ENCODE results near the gene CHADL. TPM values are rescaled to one million over a fixed set of nuclear protein-coding genes. Genes with fewer than 3 reads are reported as not detected.

Gene CHADL
- total and polyA plus RNA-seq, 4 donors: 1.00 to 4.2 (median 3.9) TPM

GRCh38 chr22:41204066-41204465 lies 36.7 kb downstream of the CHADL start:
- Histone ChIP-seq H3K9me3 (ENCODE audit: control insufficient read depth in 4 of 4, insufficient read depth in 3 of 4, low read length in 3 of 4) (no peaks in the 10 kb centered on the region), H3K36me3 (ENCODE audit: control insufficient read depth in 4 of 4, insufficient read depth in 4 of 4, low read length in 4 of 4) (peaks cover 0 to 4% (median 0%) of the 10 kb centered on the region in 4 donors), H3K4me3 (no peak overlapping the region), H3K27me3 (ENCODE audit: control insufficient read depth in 3 of 3, insufficient read depth in 3 of 3, low read length in 2 of 3) (no peaks in the 10 kb centered on the region), H3K9ac (ENCODE audit: insufficient read depth in 1 of 2, low read length in 2 of 2) (no peak overlapping the region), H3K4me1 (ENCODE audit: control insufficient read depth in 5 of 5, insufficient read depth in 5 of 5, low read length in 5 of 5) (peaks cover 0 to 7% (median 4%) of the 10 kb centered on the region in 5 donors), H3K27ac (ENCODE audit: low read depth in 1 of 2, low read length in 1 of 2) (no peak overlapping the region)
- ATAC-seq (ENCODE audit: insufficient read depth, low FRiP score) (no peak), DNase-seq (no peak)
- no peak for TF ChIP-seq CTCF (IDR thresholded peaks at IDR 0.05; ENCODE audit: control extremely low read depth, extremely low read depth)
- 58 to 59% methylated on average over 6 of the region's 6 CpGs for WGBS, 2 donors

GRCh38 chr22:41203118-41203517 lies 37.6 kb downstream of the CHADL start:
- Histone ChIP-seq H3K4me3 (no peak overlapping the region), H3K4me1 (ENCODE audit: control insufficient read depth in 5 of 5, insufficient read depth in 5 of 5, low read length in 5 of 5) (peaks cover 0 to 7% (median 4%) of the 10 kb centered on the region in 5 donors), H3K27me3 (ENCODE audit: control insufficient read depth in 3 of 3, insufficient read depth in 3 of 3, low read length in 2 of 3) (no peaks in the 10 kb centered on the region), H3K9me3 (ENCODE audit: control insufficient read depth in 4 of 4, insufficient read depth in 3 of 4, low read length in 3 of 4) (no peaks in the 10 kb centered on the region), H3K9ac (ENCODE audit: insufficient read depth in 1 of 2, low read length in 2 of 2) (no peak overlapping the region), H3K36me3 (ENCODE audit: control insufficient read depth in 4 of 4, insufficient read depth in 4 of 4, low read length in 4 of 4) (peaks cover 0 to 2% (median 0%) of the 10 kb centered on the region in 4 donors), H3K27ac (ENCODE audit: low read depth in 1 of 2, low read length in 1 of 2) (no peak overlapping the region)
- ATAC-seq (ENCODE audit: insufficient read depth, low FRiP score) (no peak), DNase-seq (no peak)
- 89 to 97% methylated on average over 2 of the region's 2 CpGs for WGBS, 2 donors
- TF ChIP-seq CTCF (IDR thresholded peaks at IDR 0.05; ENCODE audit: control extremely low read depth, extremely low read depth): no peak

- H3K9ac ChIP-seq (ENCODE audit: insufficient read depth in 1 of 2, low read length in 2 of 2): no peak overlapping the region
- WGBS, 2 donors: 29 to 50% methylated on average over 10 of the region's 10 CpGs
- no peaks in the 10 kb centered on the region for H3K9me3 ChIP-seq (ENCODE audit: control insufficient read depth in 4 of 4, insufficient read depth in 3 of 4, low read length in 3 of 4)
- peaks cover 0 to 8% (median 4%) of the 10 kb centered on the region in 5 donors for H3K4me1 ChIP-seq (ENCODE audit: control insufficient read depth in 5 of 5, insufficient read depth in 5 of 5, low read length in 5 of 5)
- no peaks in the 10 kb centered on the region for H3K27me3 ChIP-seq (ENCODE audit: control insufficient read depth in 3 of 3, insufficient read depth in 3 of 3, low read length in 2 of 3)
- H3K4me3 ChIP-seq: no peak overlapping the region
- TF ChIP-seq CTCF (IDR thresholded peaks at IDR 0.05; ENCODE audit: control extremely low read depth, extremely low read depth): no peak
- ATAC-seq (ENCODE audit: insufficient read depth, low FRiP score) (no peak), DNase-seq (peak in 1 of 3 donors; percentile 43)
- no peaks in the 10 kb centered on the region for H3K36me3 ChIP-seq (ENCODE audit: control insufficient read depth in 4 of 4, insufficient read depth in 4 of 4, low read length in 4 of 4)
- no peak overlapping the region for H3K27ac ChIP-seq (ENCODE audit: low read depth in 1 of 2, low read length in 1 of 2)
Measured at GRCh38 chr22:41201141-41201540, 39.6 kb downstream of the CHADL start.

GRCh38 chr22:41198027-41198580 lies 42.6 kb downstream of the CHADL start:
- peak overlapping the region; percentile 56 to 65 for H3K27ac ChIP-seq (ENCODE audit: low read depth in 1 of 2, low read length in 1 of 2)
- 2% methylated on average over 9 of the region's 9 CpGs for WGBS, 2 donors
- no peaks in the 10 kb centered on the region for H3K27me3 ChIP-seq (ENCODE audit: control insufficient read depth in 3 of 3, insufficient read depth in 3 of 3, low read length in 2 of 3)
- DNase-seq (no peak), ATAC-seq (ENCODE audit: insufficient read depth, low FRiP score) (peak; percentile 7)
- H3K9ac ChIP-seq (ENCODE audit: insufficient read depth in 1 of 2, low read length in 2 of 2): no peak overlapping the region
- no peak overlapping the region for H3K4me3 ChIP-seq
- no peak for TF ChIP-seq CTCF (IDR thresholded peaks at IDR 0.05; ENCODE audit: control extremely low read depth, extremely low read depth)
- no peaks in the 10 kb centered on the region for H3K36me3 ChIP-seq (ENCODE audit: control insufficient read depth in 4 of 4, insufficient read depth in 4 of 4, low read length in 4 of 4)
- H3K4me1 ChIP-seq (ENCODE audit: control insufficient read depth in 5 of 5, insufficient read depth in 5 of 5, low read length in 5 of 5): peaks cover 0 to 3% (median 0%) of the 10 kb centered on the region in 5 donors
- H3K9me3 ChIP-seq (ENCODE audit: control insufficient read depth in 4 of 4, insufficient read depth in 3 of 4, low read length in 3 of 4): no peaks in the 10 kb centered on the region
